Stimulated activated CD4-positive, alpha-beta T cell treated with anti-CD3 and anti-CD28 coated beads, Interleukin-1b, Interleukin-23, amount 100 ng/mL, for 48 hours (primary cell): ENCODE measurements around the gene PRPF6.
"Not testable (repeated sequence)": the region's sequence is repeated elsewhere in the genome, so short reads cannot be mapped to it uniquely, and the experiment has no call there.

Source experiments
- DNase-seq: peaks from one replicate; pipeline ENCODE4 v3.0.0-alpha.2; 2020

The PRPF6 gene

GRCh38 chr20:63976980-63977738 is 3.8 kb upstream of the PRPF6 start:
- no peak for DNase-seq

GRCh38 chr20:63977739-63978276 is 3.1 kb upstream of the PRPF6 start:
- peak; percentile 60 for DNase-seq

GRCh38 chr20:63978319-63979228 is 2.4 kb upstream of the PRPF6 start:
- DNase-seq: peak; percentile 59

GRCh38 chr20:63979229-63979556 is 1.7 kb upstream of the PRPF6 start:
- no peak for DNase-seq

- peak; percentile 88 for DNase-seq
These were observed 1.2 kb upstream of the PRPF6 start, which contains the start of gene SAMD10 for GRCh38 chr20:63979557-63980316. Gene SAMD10, minus strand, starts transcription at chr20:63979642. Its CDS starts 175 bp downstream, at chr20:63979467.

- DNase-seq: peak; percentile 62
These were observed 571 bp upstream of the PRPF6 start for GRCh38 chr20:63980317-63980805.

- no peak for DNase-seq
These were observed 2.0 kb downstream of the PRPF6 start for GRCh38 chr20:63982937-63983336.

- DNase-seq: no peak
These were observed 20.0 kb downstream of the PRPF6 start for GRCh38 chr20:64000906-64001305.

GRCh38 chr20:64001607-64002011 is 20.7 kb downstream of the PRPF6 start:
- DNase-seq: no peak

- no peak for DNase-seq
These were observed 23.2 kb downstream of the PRPF6 start for GRCh38 chr20:64003960-64004725.

- no peak for DNase-seq
These were observed 24.5 kb downstream of the PRPF6 start for GRCh38 chr20:64005394-64005793.

- no peak for DNase-seq
These were observed 25.6 kb downstream of the PRPF6 start for GRCh38 chr20:64006490-64006889.

- DNase-seq: no peak
These were observed 26.0 kb downstream of the PRPF6 start for GRCh38 chr20:64006902-64007301.

GRCh38 chr20:64009811-64010387 is 29.0 kb downstream of the PRPF6 start:
- DNase-seq: no peak

- DNase-seq: no peak
These were observed 29.8 kb downstream of the PRPF6 start for GRCh38 chr20:64010711-64011237.

- no peak for DNase-seq
These were observed 30.4 kb downstream of the PRPF6 start for GRCh38 chr20:64011366-64011779.

- not testable (repeated sequence) for DNase-seq
These were observed 31.6 kb downstream of the PRPF6 start for GRCh38 chr20:64012385-64013154.

GRCh38 chr20:64015635-64016034 is 34.7 kb downstream of the PRPF6 start:
- DNase-seq: no peak

- no peak for DNase-seq
These were observed 40.4 kb downstream of the PRPF6 start for GRCh38 chr20:64021124-64021975.
